Measurements from ENCODE around the gene DNAJC6.

DNA sequence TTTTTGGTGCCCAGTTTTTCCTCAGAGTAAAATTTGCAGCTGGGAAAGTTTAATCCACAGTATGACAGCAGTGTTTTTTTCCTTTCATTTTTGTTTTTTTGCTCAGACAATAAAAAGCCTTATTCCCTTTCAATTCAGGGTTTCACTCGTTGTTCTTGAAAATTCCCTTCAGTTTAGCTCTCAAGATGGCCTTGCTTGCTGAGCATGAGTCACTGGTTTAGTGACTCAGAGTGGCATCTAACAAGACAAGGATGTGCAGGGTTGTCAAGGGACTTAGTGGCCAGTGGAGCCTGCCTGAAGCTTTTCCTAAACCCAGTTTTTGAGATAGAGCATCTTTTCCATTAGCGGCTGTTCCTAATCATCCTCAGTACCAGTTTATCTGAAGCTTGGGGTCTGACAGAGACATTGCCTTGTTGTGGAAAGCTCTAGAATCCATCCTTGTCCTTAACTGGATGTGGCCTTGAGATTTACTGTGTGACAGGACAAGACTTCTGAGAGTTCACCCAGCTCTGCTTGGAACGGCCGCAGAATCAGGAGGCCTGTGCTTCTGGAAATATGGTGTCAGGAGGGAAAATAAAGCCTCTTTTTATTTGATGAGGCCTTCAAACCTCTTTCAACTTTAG is 48.4 kb upstream of the DNAJC6 start:
- TF ChIP-seq, protein P1, sequence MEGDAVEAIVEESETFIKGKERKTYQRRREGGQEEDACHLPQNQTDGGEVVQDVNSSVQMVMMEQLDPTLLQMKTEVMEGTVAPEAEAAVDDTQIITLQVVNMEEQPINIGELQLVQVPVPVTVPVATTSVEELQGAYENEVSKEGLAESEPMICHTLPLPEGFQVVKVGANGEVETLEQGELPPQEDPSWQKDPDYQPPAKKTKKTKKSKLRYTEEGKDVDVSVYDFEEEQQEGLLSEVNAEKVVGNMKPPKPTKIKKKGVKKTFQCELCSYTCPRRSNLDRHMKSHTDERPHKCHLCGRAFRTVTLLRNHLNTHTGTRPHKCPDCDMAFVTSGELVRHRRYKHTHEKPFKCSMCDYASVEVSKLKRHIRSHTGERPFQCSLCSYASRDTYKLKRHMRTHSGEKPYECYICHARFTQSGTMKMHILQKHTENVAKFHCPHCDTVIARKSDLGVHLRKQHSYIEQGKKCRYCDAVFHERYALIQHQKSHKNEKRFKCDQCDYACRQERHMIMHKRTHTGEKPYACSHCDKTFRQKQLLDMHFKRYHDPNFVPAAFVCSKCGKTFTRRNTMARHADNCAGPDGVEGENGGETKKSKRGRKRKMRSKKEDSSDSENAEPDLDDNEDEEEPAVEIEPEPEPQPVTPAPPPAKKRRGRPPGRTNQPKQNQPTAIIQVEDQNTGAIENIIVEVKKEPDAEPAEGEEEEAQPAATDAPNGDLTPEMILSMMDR (IDR thresholded peaks at IDR 0.05), result no peak
- no peak for TF ChIP-seq POLR2A (IDR thresholded peaks at IDR 0.05)
